Measurements from ENCODE around the gene PDE6C. TPM values are rescaled to one million over a fixed set of nuclear protein-coding genes. Genes with fewer than 3 reads are reported as not detected.

The PDE6C gene
- total RNA-seq, 1 experiment from 2014 or later, result not detected

- POLR2A ChIA-PET, result no interaction called here
- no TSS peak for BruUV-seq (replicated peaks)
These were observed 1.9 kb downstream of the PDE6C start for GRCh38 chr10:93614101-93614825.

DNA sequence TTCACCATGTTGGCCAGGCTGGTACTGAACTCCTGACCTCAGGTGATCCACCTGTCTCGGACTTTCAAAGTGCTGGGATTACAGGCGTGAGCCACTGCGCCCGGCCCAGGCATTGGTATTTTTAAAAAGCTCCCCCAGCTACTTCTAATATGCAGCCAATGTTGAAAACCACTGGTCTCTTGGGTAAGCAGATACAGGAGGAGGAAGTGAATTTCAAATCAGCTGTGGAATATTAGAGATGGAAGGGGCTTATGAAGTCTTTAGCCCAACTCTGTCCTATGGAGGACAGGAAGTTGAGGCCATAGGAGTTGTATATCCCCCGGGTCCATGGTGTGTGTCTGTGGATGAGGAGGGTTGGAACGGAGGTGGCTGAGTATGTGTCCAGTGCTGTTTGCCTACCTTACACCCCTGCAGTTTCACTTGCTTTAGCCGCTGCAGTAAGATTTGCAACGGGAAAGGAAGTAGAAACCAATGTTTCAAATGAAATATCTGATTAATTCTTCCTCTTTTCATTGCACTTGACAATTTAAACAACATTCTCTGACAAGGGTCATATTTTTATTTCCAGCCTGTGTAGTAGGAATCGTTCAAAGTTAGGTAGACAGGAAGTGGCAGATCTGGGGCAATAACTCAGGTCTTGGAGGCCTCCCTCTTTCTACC, 3.4 kb downstream of the PDE6C start:
- intact Hi-C loops (cut with micrococcal nuclease; ENCODE audit: unreplicated experiment), result no loop called here
- Histone ChIP-seq H3K9me3 (ENCODE audit: control insufficient read depth, insufficient read depth, low read depth, low read length) (no peaks in the 10 kb centered on the region), H3K4me3 (ENCODE audit: low read depth in 2 of 2, low read length in 2 of 2) (no peak overlapping the region), H3K27me3 (ENCODE audit: control insufficient read depth, insufficient read depth, low read length) (peaks cover 6% of the 10 kb centered on the region; the same call in 1 of the 2 replicates), H3K4me1 (ENCODE audit: control insufficient read depth, insufficient read depth, low read length) (no peaks in the 10 kb centered on the region), H3K27ac (ENCODE audit: low read length) (no peak overlapping the region), H3K36me3 (ENCODE audit: control insufficient read depth, insufficient read depth, low read length) (no peaks in the 10 kb centered on the region)
- CTCF ChIA-PET, result no interaction called here
- DNase-seq (ENCODE audit: low read depth, low spot score) (no peak), ATAC-seq (no peak)
- BruUV-seq (replicated peaks), result no TSS peak
- POLR2A ChIA-PET, result no interaction called here
- in situ Hi-C loops (cut with HindIII; ENCODE audit: low pct_unique_long_range_greater_than_20kb, low sequenced_read_pairs), result no loop called here
- TF ChIP-seq CTCF (IDR thresholded peaks at IDR 0.05) (no peak), REST (IDR thresholded peaks at IDR 0.05; ENCODE audit: insufficient read depth in 1 of 2, low read depth in 2 of 2, low read length in 1 of 2) (no peak), SIN3A (IDR thresholded peaks at IDR 0.05; ENCODE audit: borderline replicate concordance, insufficient read depth, low read depth, low read length) (no peak), TCF7L2 (IDR thresholded peaks at IDR 0.05; ENCODE audit: low read depth, low read length) (no peak)

More at GRCh38 chr10:93614101-93614825, 1.9 kb downstream of the PDE6C start:
- Histone ChIP-seq H3K4me3 (ENCODE audit: low read depth in 2 of 2, low read length in 2 of 2) (no peak overlapping the region), H3K27ac (ENCODE audit: low read length) (no peak overlapping the region), H3K4me1 (ENCODE audit: control insufficient read depth, insufficient read depth, low read length) (no peaks in the 10 kb centered on the region), H3K9me3 (ENCODE audit: control insufficient read depth, insufficient read depth, low read depth, low read length) (no peaks in the 10 kb centered on the region), H3K36me3 (ENCODE audit: control insufficient read depth, insufficient read depth, low read length) (no peaks in the 10 kb centered on the region), H3K27me3 (ENCODE audit: control insufficient read depth, insufficient read depth, low read length) (peaks cover 4% of the 10 kb centered on the region; the same call in 1 of the 2 replicates)
- in situ Hi-C loops (cut with HindIII; ENCODE audit: low pct_unique_long_range_greater_than_20kb, low sequenced_read_pairs), result no loop called here
- TF ChIP-seq CTCF (IDR thresholded peaks at IDR 0.05) (no peak), POLR2AphosphoS5 (IDR thresholded peaks at IDR 0.05; ENCODE audit: low read depth, low read length) (no peak), SIN3A (IDR thresholded peaks at IDR 0.05; ENCODE audit: borderline replicate concordance, insufficient read depth, low read depth, low read length) (no peak), REST (IDR thresholded peaks at IDR 0.05; ENCODE audit: insufficient read depth in 1 of 2, low read depth in 2 of 2, low read length in 1 of 2) (no peak), TCF7L2 (IDR thresholded peaks at IDR 0.05; ENCODE audit: low read depth, low read length) (no peak)
- DNase-seq (ENCODE audit: low read depth, low spot score), result no peak
- ATAC-seq, result no peak
- intact Hi-C loops (cut with micrococcal nuclease; ENCODE audit: unreplicated experiment), result no loop called here
- CTCF ChIA-PET, result no interaction called here

Measured in Panc1 (cell line).